GM15510 (cell line): ENCODE data around the gene TENT5C.

Experiments used
- POLR2A ChIP-seq: IDR thresholded peaks from 3 replicates; pipeline ENCODE4 v1.6.1; 2011; ENCODE audit warnings: borderline replicate concordance; ENCODE audit not compliant: insufficient read length; ENCODE audit errors: extremely low read depth

Gene TENT5C

GRCh38 chr1:117675907-117676430 is 70.1 kb downstream of the TENT5C start:
- TF ChIP-seq POLR2A, result no peak

GRCh38 chr1:117676615-117677130 is 70.8 kb downstream of the TENT5C start:
- no peak for TF ChIP-seq POLR2A
